Measurements from ENCODE around the gene YIPF5. TPM values are rescaled to one million over a fixed set of nuclear protein-coding genes. Genes with fewer than 3 reads are reported as not detected.

Gene YIPF5
- total RNA-seq, 1 donor from 2014 or later = 31.0 TPM

DNA sequence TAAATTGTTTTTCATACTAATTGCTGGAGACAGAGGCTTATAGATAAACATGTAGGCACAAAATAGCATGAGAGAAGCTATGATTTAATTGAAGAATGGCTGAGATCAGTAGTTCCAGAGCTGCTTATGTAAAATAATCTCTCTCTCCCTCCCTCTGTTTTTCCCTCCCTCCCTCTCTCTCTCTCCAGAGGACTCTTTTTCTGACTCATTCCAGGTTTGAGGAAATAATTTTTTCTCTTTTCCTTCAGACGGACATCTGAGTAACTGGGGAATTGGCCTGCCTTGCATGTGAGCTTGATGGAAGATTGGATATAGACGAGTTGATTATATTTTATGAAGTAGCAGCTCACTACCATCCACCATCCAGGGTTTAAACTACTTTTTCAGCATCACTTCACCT is 35.7 kb upstream of the YIPF5 start:
- DNase-seq (ENCODE audit: low spot score in 2 of 2) = no peak
- Histone ChIP-seq H3K36me3 (no peaks in the 10 kb centered on the region), H3K27me3 (no peaks in the 10 kb centered on the region), H3K4me1 (peaks cover 0 to 4% of the 10 kb centered on the region in 2 donors), H3K27ac (no peak overlapping the region), H3K4me3 (peak overlapping the region in 1 of 2 donors; percentile 66), H3K9me3 (no peaks in the 10 kb centered on the region)
- TF ChIP-seq, protein P1, sequence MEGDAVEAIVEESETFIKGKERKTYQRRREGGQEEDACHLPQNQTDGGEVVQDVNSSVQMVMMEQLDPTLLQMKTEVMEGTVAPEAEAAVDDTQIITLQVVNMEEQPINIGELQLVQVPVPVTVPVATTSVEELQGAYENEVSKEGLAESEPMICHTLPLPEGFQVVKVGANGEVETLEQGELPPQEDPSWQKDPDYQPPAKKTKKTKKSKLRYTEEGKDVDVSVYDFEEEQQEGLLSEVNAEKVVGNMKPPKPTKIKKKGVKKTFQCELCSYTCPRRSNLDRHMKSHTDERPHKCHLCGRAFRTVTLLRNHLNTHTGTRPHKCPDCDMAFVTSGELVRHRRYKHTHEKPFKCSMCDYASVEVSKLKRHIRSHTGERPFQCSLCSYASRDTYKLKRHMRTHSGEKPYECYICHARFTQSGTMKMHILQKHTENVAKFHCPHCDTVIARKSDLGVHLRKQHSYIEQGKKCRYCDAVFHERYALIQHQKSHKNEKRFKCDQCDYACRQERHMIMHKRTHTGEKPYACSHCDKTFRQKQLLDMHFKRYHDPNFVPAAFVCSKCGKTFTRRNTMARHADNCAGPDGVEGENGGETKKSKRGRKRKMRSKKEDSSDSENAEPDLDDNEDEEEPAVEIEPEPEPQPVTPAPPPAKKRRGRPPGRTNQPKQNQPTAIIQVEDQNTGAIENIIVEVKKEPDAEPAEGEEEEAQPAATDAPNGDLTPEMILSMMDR (IDR thresholded peaks at IDR 0.05) = no peak
- intact Hi-C loops (cut with DNase I) = loop anchor here (5.0 to 10.0 kb wide), 2 partner anchors 1626 to 1839 kb away; no protein-coding TSS in a partner anchor

DNA sequence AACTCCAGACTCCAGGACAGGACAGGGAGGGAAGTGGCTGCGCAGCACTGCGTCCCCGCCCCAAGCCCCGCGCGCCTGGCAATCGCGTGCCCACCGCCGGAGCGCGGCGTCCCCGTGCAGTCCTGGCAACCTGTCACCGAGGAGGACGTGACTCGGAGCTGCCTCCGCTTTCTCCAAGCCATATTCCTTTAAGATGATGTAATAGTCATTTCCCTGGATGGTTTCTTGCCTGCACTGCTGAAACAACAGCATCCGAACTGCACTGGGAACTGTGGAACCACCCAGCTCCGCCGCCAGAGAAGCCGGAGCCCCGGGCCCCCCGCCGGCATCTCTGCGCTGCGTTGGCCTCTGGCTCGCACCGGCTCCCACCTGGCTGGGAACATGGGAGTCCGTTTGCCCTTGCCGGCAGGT is 34.7 kb upstream of the YIPF5 start:
- Histone ChIP-seq H3K4me1 (peaks cover 0 to 4% of the 10 kb centered on the region in 2 donors), H3K36me3 (no peaks in the 10 kb centered on the region), H3K9me3 (no peaks in the 10 kb centered on the region), H3K4me3 (peak overlapping the region; percentile 31 to 66), H3K27ac (peak overlapping the region in 1 of 2 donors; percentile 38), H3K27me3 (no peaks in the 10 kb centered on the region)
- intact Hi-C loops (cut with DNase I) = loop anchor here (5.0 to 10.0 kb wide), 2 partner anchors 1627 to 1840 kb away; no protein-coding TSS in a partner anchor
- TF ChIP-seq, protein P1 (IDR thresholded peaks at IDR 0.05) = no peak
- DNase-seq (ENCODE audit: low spot score in 2 of 2) = peak in 1 of 2 donors; percentile 67

DNA sequence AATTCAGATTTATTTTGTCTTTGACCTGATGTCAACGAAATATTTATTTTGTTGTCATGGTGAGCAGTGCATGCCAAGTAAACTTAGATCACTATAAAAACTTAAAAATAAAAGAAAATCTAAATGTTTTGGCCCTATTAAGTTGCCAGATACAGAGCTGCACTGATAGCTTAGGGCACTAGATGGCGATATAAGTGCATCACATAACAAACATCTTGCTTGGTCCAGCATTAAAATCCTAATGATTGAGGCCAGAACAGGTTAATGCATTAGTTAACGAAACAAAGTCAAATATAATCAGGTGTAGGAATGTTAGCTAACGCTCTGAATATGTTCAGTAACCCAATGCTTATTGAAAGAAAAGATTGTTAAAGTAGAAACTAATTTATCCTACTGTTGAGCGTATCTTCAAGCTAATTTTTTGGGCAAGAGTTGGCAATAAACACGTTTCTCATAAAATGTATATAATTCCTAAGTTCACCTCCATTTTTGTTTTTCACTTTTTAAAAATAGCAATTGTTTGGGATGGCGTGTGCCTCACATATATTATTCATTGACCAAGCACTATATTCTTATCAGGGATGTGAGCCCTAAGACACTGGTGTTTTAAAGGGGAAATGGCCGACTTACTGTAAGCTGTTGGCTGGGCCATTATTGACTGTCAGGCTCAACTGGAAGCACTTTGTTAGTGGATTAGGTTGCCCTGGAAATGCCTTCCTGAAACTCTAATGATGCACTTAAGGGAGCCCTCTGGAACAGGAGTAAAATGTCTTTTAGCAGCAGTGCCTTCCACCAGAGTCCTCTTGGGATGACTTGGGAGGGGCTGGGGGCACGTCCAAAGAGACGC is 33.5 kb upstream of the YIPF5 start:
- H3K9me3 ChIP-seq = no peaks in the 10 kb centered on the region
- TF ChIP-seq, protein P1 (IDR thresholded peaks at IDR 0.05) = peak; percentile 64 to 83 (median 77)
- no peak overlapping the region for H3K27ac ChIP-seq
- intact Hi-C loops (cut with DNase I) = loop anchor here (10.0 kb wide), 1 partner anchor 1841 kb away; no protein-coding TSS in a partner anchor
- DNase-seq (ENCODE audit: low spot score in 2 of 2) = peak in 1 of 2 donors; percentile 64
- no peak overlapping the region for H3K4me3 ChIP-seq
- no peaks in the 10 kb centered on the region for H3K27me3 ChIP-seq
- peaks cover 0 to 4% of the 10 kb centered on the region in 2 donors for H3K4me1 ChIP-seq
- no peaks in the 10 kb centered on the region for H3K36me3 ChIP-seq

DNA sequence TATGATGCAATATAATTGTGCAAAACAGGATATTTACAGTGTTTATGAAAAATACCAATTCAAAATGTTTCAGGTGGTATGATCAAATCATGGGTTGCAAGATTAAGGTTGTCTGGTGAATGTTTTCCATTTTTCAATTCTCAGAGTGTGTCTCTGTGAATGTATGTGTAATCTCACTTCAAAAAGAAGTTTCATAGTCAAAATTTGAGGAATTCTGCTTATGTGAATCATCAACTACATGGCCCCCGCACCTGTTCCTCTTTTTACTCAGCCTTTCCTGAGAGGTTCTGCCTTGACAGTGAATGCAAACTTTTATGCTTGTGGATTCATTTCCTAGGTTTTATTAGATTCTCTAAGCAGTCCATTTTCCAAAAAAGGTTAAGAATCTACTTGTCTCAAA is 32.3 kb upstream of the YIPF5 start:
- intact Hi-C loops (cut with DNase I) = loop anchor here (10.0 kb wide), 1 partner anchor 1842 kb away; no protein-coding TSS in a partner anchor

DNA sequence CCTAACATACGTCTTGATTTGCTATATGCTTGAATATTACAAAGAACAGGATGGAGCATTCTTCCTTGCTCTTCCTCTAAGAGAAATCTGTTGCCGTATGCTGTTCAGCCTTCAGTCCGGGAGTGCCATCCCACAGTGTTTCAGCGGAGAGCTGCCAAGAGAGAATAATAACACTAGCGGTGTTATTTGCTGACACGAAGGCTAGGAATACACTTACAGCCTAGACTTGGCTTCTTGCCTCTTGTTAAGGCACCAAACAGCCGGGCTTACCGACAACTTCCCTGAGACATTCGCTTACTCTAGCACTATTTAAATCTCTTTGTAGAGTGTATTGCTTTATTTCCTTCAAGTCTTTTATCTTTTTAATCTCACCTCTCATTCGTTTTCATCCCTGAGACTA is 31.6 kb upstream of the YIPF5 start:
- intact Hi-C loops (cut with DNase I) = loop anchor here (10.0 kb wide), 1 partner anchor 1843 kb away; no protein-coding TSS in a partner anchor
- Histone ChIP-seq H3K9me3 (no peaks in the 10 kb centered on the region), H3K4me3 (no peak overlapping the region), H3K36me3 (no peaks in the 10 kb centered on the region), H3K27me3 (no peaks in the 10 kb centered on the region), H3K27ac (no peak overlapping the region), H3K4me1 (peaks cover 0 to 4% of the 10 kb centered on the region in 2 donors)
- TF ChIP-seq, protein P1 (IDR thresholded peaks at IDR 0.05) = no peak
- DNase-seq (ENCODE audit: low spot score in 2 of 2) = no peak

More for the DNA sequence above, 32.3 kb upstream of the YIPF5 start:
- no peaks in the 10 kb centered on the region for H3K27me3 ChIP-seq
- TF ChIP-seq, protein P1 (IDR thresholded peaks at IDR 0.05) = no peak
- H3K4me1 ChIP-seq = peaks cover 0 to 4% of the 10 kb centered on the region in 2 donors
- no peak overlapping the region for H3K4me3 ChIP-seq
- no peak for DNase-seq (ENCODE audit: low spot score in 2 of 2)
- H3K27ac ChIP-seq = no peak overlapping the region
- H3K9me3 ChIP-seq = no peaks in the 10 kb centered on the region
- no peaks in the 10 kb centered on the region for H3K36me3 ChIP-seq

All from ascending aorta (tissue), 2 donors.